Upper lobe of left lung (tissue), 4 donors: Measurements from ENCODE around the gene MTHFD1L.

Experiments
- CTCF ChIP-seq, 6 experiments: fragments of 450-650 bp in 4 of 6; fragments of 200-600 bp in 2 of 6; sonication (generic) in 2 of 6; IDR thresholded peaks; one replicate each; pipeline ENCODE4 v1.5.1; 2016 to 2019; ENCODE audit warnings: antibody characterized with exemption in 6 of 6
- EP300 ChIP-seq, 4 donors: sonication (generic); formaldehyde crosslinking; IDR thresholded peaks; one replicate each; pipeline ENCODE4 v1.5.1; 2017; ENCODE audit warnings: antibody characterized with exemption in 4 of 4, control low read depth in 2 of 4
- POLR2A ChIP-seq, 4 donors: fragments of 450-650 bp; IDR thresholded peaks; one replicate each; pipeline ENCODE4 v1.5.1; 2016 to 2017; ENCODE audit warnings: antibody characterized with exemption in 4 of 4, mild to moderate bottlenecking in 2 of 4
- POLR2AphosphoS5 ChIP-seq, 2 donors: sonication (generic); formaldehyde crosslinking; IDR thresholded peaks; one replicate each; pipeline ENCODE4 v1.5.1; 2017; ENCODE audit warnings: antibody characterized with exemption in 2 of 2

DNA sequence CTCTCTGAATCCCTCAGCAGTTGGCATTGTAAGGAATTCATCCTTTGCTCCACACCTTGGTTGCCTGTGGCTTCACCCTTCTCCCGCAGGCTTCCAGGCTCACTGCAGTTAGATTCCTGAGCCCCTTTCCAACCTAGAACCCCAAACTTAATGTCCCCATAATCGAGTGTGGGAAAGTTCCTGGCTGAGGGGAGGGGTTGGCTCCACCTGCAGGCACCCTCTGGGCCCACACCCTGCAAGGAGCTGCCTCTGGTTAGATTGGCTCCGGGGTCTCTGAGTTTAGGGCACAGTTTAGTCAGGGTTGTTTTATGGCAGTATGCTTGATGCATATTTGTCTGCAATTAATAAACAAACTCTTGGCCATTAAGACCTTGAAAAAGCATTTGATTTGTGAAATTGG is 63.4 kb downstream of the MTHFD1L start:
- no peak for TF ChIP-seq POLR2A (IDR thresholded peaks at IDR 0.05)
- TF ChIP-seq CTCF (IDR thresholded peaks at IDR 0.05) = no peak
- no peak for TF ChIP-seq POLR2AphosphoS5 (IDR thresholded peaks at IDR 0.05)
- no peak for TF ChIP-seq EP300 (IDR thresholded peaks at IDR 0.05)
